ENCODE results near the gene DMAC2.

DNA sequence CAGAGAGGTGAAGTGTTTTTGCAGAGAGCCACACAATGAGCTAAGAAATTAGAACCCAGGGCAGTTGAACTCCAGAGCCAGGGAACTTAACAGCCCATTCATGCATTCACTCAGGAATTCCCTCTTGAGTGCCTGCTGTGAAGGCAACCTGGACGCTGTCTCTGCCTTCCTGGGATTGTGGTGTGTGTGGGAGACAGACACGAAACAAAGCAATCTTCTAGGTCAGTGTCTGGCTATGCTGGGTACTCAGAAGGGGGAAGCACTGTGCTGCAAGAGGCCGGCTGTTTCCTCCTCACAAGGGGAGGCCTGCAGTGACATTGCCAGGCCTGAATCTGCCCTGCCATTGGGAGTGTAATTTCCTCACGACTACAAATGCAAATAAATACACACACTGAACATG lies 32.4 kb downstream of the DMAC2 start:
- TF ChIP-seq, protein P1, sequence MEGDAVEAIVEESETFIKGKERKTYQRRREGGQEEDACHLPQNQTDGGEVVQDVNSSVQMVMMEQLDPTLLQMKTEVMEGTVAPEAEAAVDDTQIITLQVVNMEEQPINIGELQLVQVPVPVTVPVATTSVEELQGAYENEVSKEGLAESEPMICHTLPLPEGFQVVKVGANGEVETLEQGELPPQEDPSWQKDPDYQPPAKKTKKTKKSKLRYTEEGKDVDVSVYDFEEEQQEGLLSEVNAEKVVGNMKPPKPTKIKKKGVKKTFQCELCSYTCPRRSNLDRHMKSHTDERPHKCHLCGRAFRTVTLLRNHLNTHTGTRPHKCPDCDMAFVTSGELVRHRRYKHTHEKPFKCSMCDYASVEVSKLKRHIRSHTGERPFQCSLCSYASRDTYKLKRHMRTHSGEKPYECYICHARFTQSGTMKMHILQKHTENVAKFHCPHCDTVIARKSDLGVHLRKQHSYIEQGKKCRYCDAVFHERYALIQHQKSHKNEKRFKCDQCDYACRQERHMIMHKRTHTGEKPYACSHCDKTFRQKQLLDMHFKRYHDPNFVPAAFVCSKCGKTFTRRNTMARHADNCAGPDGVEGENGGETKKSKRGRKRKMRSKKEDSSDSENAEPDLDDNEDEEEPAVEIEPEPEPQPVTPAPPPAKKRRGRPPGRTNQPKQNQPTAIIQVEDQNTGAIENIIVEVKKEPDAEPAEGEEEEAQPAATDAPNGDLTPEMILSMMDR (IDR thresholded peaks at IDR 0.05; ENCODE audit: poor library complexity, severe bottlenecking) = no peak
- TF ChIP-seq POLR2AphosphoS5 (IDR thresholded peaks at IDR 0.05) = no peak
- TF ChIP-seq, protein P2, sequence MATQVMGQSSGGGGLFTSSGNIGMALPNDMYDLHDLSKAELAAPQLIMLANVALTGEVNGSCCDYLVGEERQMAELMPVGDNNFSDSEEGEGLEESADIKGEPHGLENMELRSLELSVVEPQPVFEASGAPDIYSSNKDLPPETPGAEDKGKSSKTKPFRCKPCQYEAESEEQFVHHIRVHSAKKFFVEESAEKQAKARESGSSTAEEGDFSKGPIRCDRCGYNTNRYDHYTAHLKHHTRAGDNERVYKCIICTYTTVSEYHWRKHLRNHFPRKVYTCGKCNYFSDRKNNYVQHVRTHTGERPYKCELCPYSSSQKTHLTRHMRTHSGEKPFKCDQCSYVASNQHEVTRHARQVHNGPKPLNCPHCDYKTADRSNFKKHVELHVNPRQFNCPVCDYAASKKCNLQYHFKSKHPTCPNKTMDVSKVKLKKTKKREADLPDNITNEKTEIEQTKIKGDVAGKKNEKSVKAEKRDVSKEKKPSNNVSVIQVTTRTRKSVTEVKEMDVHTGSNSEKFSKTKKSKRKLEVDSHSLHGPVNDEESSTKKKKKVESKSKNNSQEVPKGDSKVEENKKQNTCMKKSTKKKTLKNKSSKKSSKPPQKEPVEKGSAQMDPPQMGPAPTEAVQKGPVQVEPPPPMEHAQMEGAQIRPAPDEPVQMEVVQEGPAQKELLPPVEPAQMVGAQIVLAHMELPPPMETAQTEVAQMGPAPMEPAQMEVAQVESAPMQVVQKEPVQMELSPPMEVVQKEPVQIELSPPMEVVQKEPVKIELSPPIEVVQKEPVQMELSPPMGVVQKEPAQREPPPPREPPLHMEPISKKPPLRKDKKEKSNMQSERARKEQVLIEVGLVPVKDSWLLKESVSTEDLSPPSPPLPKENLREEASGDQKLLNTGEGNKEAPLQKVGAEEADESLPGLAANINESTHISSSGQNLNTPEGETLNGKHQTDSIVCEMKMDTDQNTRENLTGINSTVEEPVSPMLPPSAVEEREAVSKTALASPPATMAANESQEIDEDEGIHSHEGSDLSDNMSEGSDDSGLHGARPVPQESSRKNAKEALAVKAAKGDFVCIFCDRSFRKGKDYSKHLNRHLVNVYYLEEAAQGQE (IDR thresholded peaks at IDR 0.05; ENCODE audit: borderline replicate concordance) = no peak
- no peak for TF ChIP-seq EZH2 (IDR thresholded peaks at IDR 0.05; ENCODE audit: borderline replicate concordance, insufficient read depth, low read length, poor library complexity, severe bottlenecking)
- TF ChIP-seq RAD21 (conservative IDR thresholded peaks at IDR 0.05) = no peak
- TF ChIP-seq TAF1 (IDR thresholded peaks at IDR 0.05; ENCODE audit: low read depth) = no peak
- TF ChIP-seq EP300 (conservative IDR thresholded peaks at IDR 0.05; ENCODE audit: poor library complexity, severe bottlenecking) = no peak
- TF ChIP-seq MXI1 (conservative IDR thresholded peaks at IDR 0.05; ENCODE audit: poor library complexity, severe bottlenecking) = no peak
- TF ChIP-seq SMC3 (conservative IDR thresholded peaks at IDR 0.05; ENCODE audit: poor library complexity) = no peak

All from neural cell (in vitro differentiated cells).